Activated CD8-positive, alpha-beta memory T cell treated with anti-CD3 and anti-CD28 coated beads, Interleukin-2, amount 50 U/mL, for 4 hours (primary cell): ENCODE measurements around the gene AKR1D1.
"Not testable (repeated sequence)": the region's sequence is repeated elsewhere in the genome, so short reads cannot be mapped to it uniquely, and the experiment has no call there.

Experiments
- DNase-seq: peaks from one replicate; pipeline ENCODE4 v3.0.0-alpha.2; 2020

The AKR1D1 gene

GRCh38 chr7:138074540-138074939 is 1.7 kb upstream of the AKR1D1 start:
- DNase-seq = no peak

GRCh38 chr7:138075350-138075749 is 909 bp upstream of the AKR1D1 start:
- no peak for DNase-seq

GRCh38 chr7:138075786-138076185 is 473 bp upstream of the AKR1D1 start:
- DNase-seq = not testable (repeated sequence)

GRCh38 chr7:138077809-138078208 is 1.6 kb downstream of the AKR1D1 start:
- no peak for DNase-seq

- no peak for DNase-seq
Observed at GRCh38 chr7:138079137-138079536, 2.9 kb downstream of the AKR1D1 start.

- no peak for DNase-seq
Observed at GRCh38 chr7:138081868-138082267, 5.6 kb downstream of the AKR1D1 start.

GRCh38 chr7:138083859-138084258 is 7.6 kb downstream of the AKR1D1 start:
- no peak for DNase-seq

GRCh38 chr7:138086563-138087270 is 10.5 kb downstream of the AKR1D1 start:
- DNase-seq = no peak

GRCh38 chr7:138089080-138089901 is 13.0 kb downstream of the AKR1D1 start:
- DNase-seq = no peak

GRCh38 chr7:138091032-138091431 is 14.8 kb downstream of the AKR1D1 start:
- no peak for DNase-seq

GRCh38 chr7:138091840-138092239 is 15.6 kb downstream of the AKR1D1 start:
- DNase-seq = not testable (repeated sequence)

- no peak for DNase-seq
Observed at GRCh38 chr7:138092486-138093028, 16.3 kb downstream of the AKR1D1 start.

- no peak for DNase-seq
Observed at GRCh38 chr7:138095972-138096935, 20.0 kb downstream of the AKR1D1 start.

- no peak for DNase-seq
Observed at GRCh38 chr7:138097064-138097741, 20.9 kb downstream of the AKR1D1 start.

GRCh38 chr7:138099813-138100212 is 23.6 kb downstream of the AKR1D1 start:
- DNase-seq = no peak

- no peak for DNase-seq
Observed at GRCh38 chr7:138105221-138105620, 29.0 kb downstream of the AKR1D1 start.

- DNase-seq = no peak
Observed at GRCh38 chr7:138115047-138115446, 38.8 kb downstream of the AKR1D1 start.

- DNase-seq = no peak
Observed at GRCh38 chr7:138116141-138116540, 39.9 kb downstream of the AKR1D1 start.

GRCh38 chr7:138116892-138117291 is 40.6 kb downstream of the AKR1D1 start:
- no peak for DNase-seq

- no peak for DNase-seq
Observed at GRCh38 chr7:138120140-138120827, 44.0 kb downstream of the AKR1D1 start.

GRCh38 chr7:138122162-138122561 is 45.9 kb downstream of the AKR1D1 start:
- DNase-seq = no peak

- no peak for DNase-seq
Observed at GRCh38 chr7:138125119-138125518, 48.9 kb downstream of the AKR1D1 start.
